GM12878 (cell line): Measurements from ENCODE around the gene CAMTA1. TPM values are rescaled to one million over a fixed set of nuclear protein-coding genes. Genes with fewer than 3 reads are reported as not detected.

Source experiments
- ATAC-seq: fragments of 200-7000 bp; cut with Tn5 transposase; 3 replicates; pipeline ENCODE4 v1.9.1; 2020; ENCODE audit warnings: mild to moderate bottlenecking, moderate library complexity
- BruUV-seq: library from RNA; stranded (reverse); fragments of 400-500 nt; replicated peaks from 2 replicates; lab custom pipeline; 2021; lab: Mats Ljungman, UMichigan
- CTCF ChIA-PET: fragments of 300-600 bp; sonication (Branson Sonifier 250); formaldehyde crosslinking; extraction: SDS; loops from one replicate; lab custom pipeline; 2021; ENCODE audit warnings: inconsistent platforms; lab: Yijun Ruan, JAX
- POLR2A ChIA-PET: fragments of 350-600 bp; formaldehyde crosslinking; extraction: SDS; loops from one replicate; lab custom pipeline; 2021; ENCODE audit warnings: inconsistent platforms; lab: Charles Lee
- RAD21 ChIA-PET: fragments of 300-600 bp; sonication (Branson Sonifier 250); formaldehyde crosslinking; loops from one replicate; lab custom pipeline; 2023; ENCODE audit warnings: antibody characterized with exemption; ENCODE audit not compliant: unreplicated experiment; lab: Charles Lee
- SMC1A ChIA-PET: fragments of 300-600 bp; sonication (Branson Sonifier 250); formaldehyde crosslinking; loops from one replicate; lab custom pipeline; 2023; ENCODE audit not compliant: unreplicated experiment, uncharacterized antibody; lab: Charles Lee
- DNase-seq: peaks from one replicate; pipeline ENCODE4 v3.0.0-alpha.2; 2011; ENCODE audit warnings: low read depth, low spot score
- FAIRE-seq: peaks from 3 replicates; lab custom pipeline; 2011; peaks lifted over from hg19 to GRCh38; lab: Jason Lieb, UNC
- H2AFZ ChIP-seq: 2 replicates; pipeline ENCODE4 v1.6.0; 2011; ENCODE audit warnings: low read depth, low read length, control low read depth; ENCODE audit not compliant: control insufficient read depth
- H3K27ac ChIP-seq: 2 replicates; pipeline ENCODE4 v1.5.1; 2011; ENCODE audit warnings: control low read depth; ENCODE audit not compliant: control insufficient read depth, insufficient read depth
- H3K27me3 ChIP-seq, 2 experiments: replicated peaks in 1 of 2; 2 replicates each; pipeline versions ENCODE4 v1.6.0 to v1.6.1; 2011; ENCODE audit warnings: low read length in 1 of 2; ENCODE audit not compliant: control insufficient read depth in 2 of 2, insufficient read depth in 2 of 2
- H3K36me3 ChIP-seq, 2 experiments: 2 replicates each; pipeline ENCODE4 v1.5.1; 2011; ENCODE audit warnings: low read length in 1 of 2; ENCODE audit not compliant: control insufficient read depth in 2 of 2, insufficient read depth in 2 of 2
- H3K4me1 ChIP-seq: 2 replicates; pipeline ENCODE4 v1.6.1; 2011; ENCODE audit warnings: mild to moderate bottlenecking, low read length, moderate library complexity, mixed read lengths; ENCODE audit not compliant: control insufficient read depth, insufficient read depth
- H3K4me2 ChIP-seq: 2 replicates; pipeline ENCODE4 v1.6.0; 2011; ENCODE audit warnings: control low read depth; ENCODE audit not compliant: control insufficient read depth, insufficient read depth
- H3K4me3 ChIP-seq: fragments of 200-600 bp; sonication (generic); 2 replicates; pipeline ENCODE4 v1.5.1; 2016
- H3K79me2 ChIP-seq: 2 replicates; pipeline ENCODE4 v1.6.0; 2011; ENCODE audit warnings: low read length; ENCODE audit not compliant: control insufficient read depth, insufficient read depth
- H3K9ac ChIP-seq: 2 replicates; pipeline ENCODE4 v1.8.0; 2011; ENCODE audit warnings: low read length, control low read depth, mixed read lengths; ENCODE audit not compliant: control insufficient read depth, insufficient read depth
- H3K9me3 ChIP-seq: replicated peaks from 3 replicates; pipeline ENCODE4 v1.5.1; 2011; ENCODE audit warnings: mild to moderate bottlenecking, low read length; ENCODE audit not compliant: control insufficient read depth, insufficient read depth
- H4K20me1 ChIP-seq: 2 replicates; pipeline ENCODE4 v1.6.0; 2011; ENCODE audit not compliant: control insufficient read depth, insufficient read depth
- CBX3 ChIP-seq: fragments of 200-600 bp; sonication (generic); IDR thresholded peaks from 2 replicates; pipeline ENCODE4 v1.6.1; 2016; ENCODE audit warnings: low read depth, borderline replicate concordance
- EED ChIP-seq: sonication (generic); IDR thresholded peaks from 2 replicates; pipeline ENCODE4 v1.6.1; 2016; ENCODE audit warnings: antibody characterized with exemption, low read depth
- FOXK2 ChIP-seq: fragments of 450-650 bp; IDR thresholded peaks from 2 replicates; pipeline ENCODE4 v1.6.1; 2017; ENCODE audit warnings: mild to moderate bottlenecking, moderate library complexity
- LARP7 ChIP-seq: fragments of 450-650 bp; IDR thresholded peaks from 2 replicates; pipeline ENCODE4 v1.6.1; 2017; ENCODE audit warnings: mild to moderate bottlenecking
- MEF2A ChIP-seq: IDR thresholded peaks from 2 replicates; pipeline ENCODE4 v1.6.1; 2011; ENCODE audit warnings: low read depth, mild to moderate bottlenecking, low read length, moderate library complexity; ENCODE audit not compliant: insufficient read depth
- MYC ChIP-seq: IDR thresholded peaks from 2 replicates; pipeline ENCODE4 v1.6.1; 2011; ENCODE audit warnings: mild to moderate bottlenecking, low read length, moderate library complexity, inconsistent platforms; ENCODE audit not compliant: insufficient read depth, insufficient replicate concordance, insufficient read length, severe bottlenecking
- NFYA ChIP-seq: IDR thresholded peaks from 2 replicates; pipeline ENCODE4 v1.6.1; 2011; ENCODE audit warnings: low read depth, mild to moderate bottlenecking, low read length, improper control_type of control experiment, borderline replicate concordance
- RB1 ChIP-seq: fragments of 450-650 bp; formaldehyde crosslinking; IDR thresholded peaks from 2 replicates; pipeline ENCODE4 v1.6.1; 2017; ENCODE audit warnings: mild to moderate bottlenecking, borderline replicate concordance
- SIN3A ChIP-seq: IDR thresholded peaks from 2 replicates; pipeline ENCODE4 v1.6.1; 2012; ENCODE audit warnings: low read depth, low read length, improper control_type of control experiment
- SMAD5 ChIP-seq: IDR thresholded peaks from 2 replicates; pipeline ENCODE4 v1.6.1; 2016; ENCODE audit warnings: antibody characterized with exemption, low read depth
- SREBF1 ChIP-seq: IDR thresholded peaks from 2 replicates; pipeline ENCODE4 v1.6.1; 2012; ENCODE audit warnings: mild to moderate bottlenecking, low read length
- TARDBP ChIP-seq: IDR thresholded peaks from 2 replicates; pipeline ENCODE4 v1.6.1; 2016; ENCODE audit warnings: borderline replicate concordance
- ZNF592 ChIP-seq: fragments of 450-650 bp; IDR thresholded peaks from 2 replicates; pipeline ENCODE4 v1.6.1; 2017; ENCODE audit warnings: mild to moderate bottlenecking, moderate library complexity
- WGBS: methylation state at CpG from one replicate; pipeline ENCODE4 v1.1.6; 2016; ENCODE audit warnings: low lambda C conversion rate; ENCODE audit not compliant: insufficient replicate concordance, insufficient coverage; ENCODE audit errors: missing lambda C conversion rate; 5-methylcytosine and 5-hydroxymethylcytosine counted together
- in situ Hi-C: fragments of 300-500 bp; cut with MboI; formaldehyde crosslinking; loops from 9 replicates; pipeline ENCODE4 v1.14.3; 2018; ENCODE audit warnings: mixed read lengths
- intact Hi-C: fragments of 100-400 bp; cut with micrococcal nuclease; formaldehyde crosslinking; loops from one replicate; pipeline ENCODE4 v1.14.2; 2022; ENCODE audit not compliant: unreplicated experiment
- polyA plus RNA-seq, 11 experiments: library from polyadenylated mRNA; depleted of rRNA in 4 of 11; unstranded in 6 of 11; stranded (reverse) in 5 of 11; fragments of >200 nt; fragmentation: Nextera tagmentation in 4 of 11; fragmentation: Illumina TruSeq in 1 of 11; extraction: Ambion mirVana in 4 of 11; extraction: Trizol in 1 of 11; gene quantifications; 1 replicate in 1 of 11; 2 replicates in 10 of 11; pipeline versions ENCODE4 v1.2.1 to v1.2.3, GENCODE V29; 2011 to 2016; ENCODE audit warnings: inconsistent platforms in 2 of 11, missing spikeins in 2 of 11, low read depth in 1 of 11
- total RNA-seq, 4 experiments: library from RNA; depleted of rRNA in 3 of 4; stranded (reverse); fragments of >200 nt in 3 of 4; fragmentation: Illumina TruSeq in 1 of 4; extraction: Trizol in 1 of 4; gene quantifications; 2 replicates each; pipeline versions ENCODE4 v1.2.1 to v1.2.3, GENCODE V29; 2013 to 2021
- TF ChIP-seq, protein P1 (sequence below): IDR thresholded peaks from 2 replicates; pipeline ENCODE4 v1.6.1; 2011; ENCODE audit warnings: mild to moderate bottlenecking, low read depth, low read length, moderate library complexity; ENCODE audit not compliant: insufficient replicate concordance
- TF ChIP-seq, protein P2 (sequence below), 3 experiments: IDR thresholded peaks in 2 of 3; conservative IDR thresholded peaks in 1 of 3; 2 replicates each; pipeline ENCODE4 v1.5.1; 2011; ENCODE audit warnings: low read depth in 3 of 3, low read length in 3 of 3, mild to moderate bottlenecking in 3 of 3, control low read depth in 2 of 3, moderate library complexity in 2 of 3, inconsistent platforms in 1 of 3, mixed read lengths in 1 of 3; ENCODE audit not compliant: control insufficient read depth in 2 of 3, insufficient read depth in 1 of 3; ENCODE audit errors: extremely low read depth in 1 of 3
- TF ChIP-seq, protein P3 (sequence below): IDR thresholded peaks from 2 replicates; pipeline ENCODE4 v1.6.1; 2012; ENCODE audit warnings: low read depth, low read length, improper control_type of control experiment

CAMTA1 gene
- total and polyA plus RNA-seq, 10 of the 15 experiments (the other 5 are each of a cell fraction or from before 2014, with no cell fraction given): 37.7 to 148 (median 76.4) TPM

DNA sequence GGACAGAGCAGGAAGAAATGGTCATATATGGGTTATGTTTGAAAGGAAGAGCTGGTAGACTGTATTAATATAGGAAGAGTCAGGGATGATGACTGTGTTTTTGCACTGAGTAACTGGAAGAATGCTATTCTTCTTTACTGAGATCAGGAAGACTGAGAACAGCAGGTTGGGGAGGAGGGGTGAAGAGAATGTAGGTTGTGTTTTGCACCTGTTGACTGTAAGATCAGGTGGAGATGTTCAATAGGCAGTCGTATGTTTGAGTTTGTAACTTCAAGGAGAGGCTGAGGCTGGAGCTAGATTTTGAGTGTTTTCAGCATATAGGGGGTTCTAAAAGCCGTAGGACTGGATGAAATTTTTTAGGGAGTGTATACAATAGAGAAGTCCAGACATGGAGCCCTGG, 97.2 kb downstream of the CAMTA1 start:
- SMC1A ChIA-PET: interaction anchor here (0.8 to 1.4 kb wide), 2 partner anchors 64 to 80 kb away, joined by 3 read pairs; no protein-coding TSS in a partner anchor
- no peaks in the 10 kb centered on the region for H3K27me3 ChIP-seq
- in situ Hi-C loops (no loop called here), intact Hi-C loops (no loop called here)
- 94% methylated on average over 2 of the region's 2 CpGs for WGBS
- BruUV-seq: no TSS peak
- CTCF ChIA-PET: interaction anchor here (0.7 to 1.8 kb wide), 2 partner anchors 13 to 33 kb away, joined by 4 to 5 read pairs; no protein-coding TSS in a partner anchor
- no peak overlapping the region for H3K27ac ChIP-seq
- DNase-seq (no peak), FAIRE-seq (no peak), ATAC-seq (no peak)
- no peak overlapping the region for H3K4me3 ChIP-seq
- no peaks in the 10 kb centered on the region for H3K9me3 ChIP-seq
- RAD21 ChIA-PET: no interaction called here
- no peaks in the 10 kb centered on the region for H4K20me1 ChIP-seq
- H3K4me1 ChIP-seq: no peaks in the 10 kb centered on the region
- POLR2A ChIA-PET: no interaction called here
- peaks cover 0 to under 1% of the 10 kb centered on the region in 2 experiments; a peak in 3 of 4 replicates for H3K36me3 ChIP-seq
- H3K79me2 ChIP-seq: no peaks in the 10 kb centered on the region
- H3K9ac ChIP-seq: no peak overlapping the region
- H3K4me2 ChIP-seq: no peak overlapping the region
- H2AFZ ChIP-seq: no peak overlapping the region
- TF ChIP-seq SMAD5: no peak
- TF ChIP-seq, protein P1, sequence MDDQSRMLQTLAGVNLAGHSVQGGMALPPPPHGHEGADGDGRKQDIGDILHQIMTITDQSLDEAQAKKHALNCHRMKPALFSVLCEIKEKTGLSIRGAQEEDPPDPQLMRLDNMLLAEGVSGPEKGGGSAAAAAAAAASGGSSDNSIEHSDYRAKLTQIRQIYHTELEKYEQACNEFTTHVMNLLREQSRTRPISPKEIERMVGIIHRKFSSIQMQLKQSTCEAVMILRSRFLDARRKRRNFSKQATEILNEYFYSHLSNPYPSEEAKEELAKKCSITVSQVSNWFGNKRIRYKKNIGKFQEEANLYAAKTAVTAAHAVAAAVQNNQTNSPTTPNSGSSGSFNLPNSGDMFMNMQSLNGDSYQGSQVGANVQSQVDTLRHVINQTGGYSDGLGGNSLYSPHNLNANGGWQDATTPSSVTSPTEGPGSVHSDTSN: no peak
- TF ChIP-seq, protein P2, sequence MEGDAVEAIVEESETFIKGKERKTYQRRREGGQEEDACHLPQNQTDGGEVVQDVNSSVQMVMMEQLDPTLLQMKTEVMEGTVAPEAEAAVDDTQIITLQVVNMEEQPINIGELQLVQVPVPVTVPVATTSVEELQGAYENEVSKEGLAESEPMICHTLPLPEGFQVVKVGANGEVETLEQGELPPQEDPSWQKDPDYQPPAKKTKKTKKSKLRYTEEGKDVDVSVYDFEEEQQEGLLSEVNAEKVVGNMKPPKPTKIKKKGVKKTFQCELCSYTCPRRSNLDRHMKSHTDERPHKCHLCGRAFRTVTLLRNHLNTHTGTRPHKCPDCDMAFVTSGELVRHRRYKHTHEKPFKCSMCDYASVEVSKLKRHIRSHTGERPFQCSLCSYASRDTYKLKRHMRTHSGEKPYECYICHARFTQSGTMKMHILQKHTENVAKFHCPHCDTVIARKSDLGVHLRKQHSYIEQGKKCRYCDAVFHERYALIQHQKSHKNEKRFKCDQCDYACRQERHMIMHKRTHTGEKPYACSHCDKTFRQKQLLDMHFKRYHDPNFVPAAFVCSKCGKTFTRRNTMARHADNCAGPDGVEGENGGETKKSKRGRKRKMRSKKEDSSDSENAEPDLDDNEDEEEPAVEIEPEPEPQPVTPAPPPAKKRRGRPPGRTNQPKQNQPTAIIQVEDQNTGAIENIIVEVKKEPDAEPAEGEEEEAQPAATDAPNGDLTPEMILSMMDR (IDR thresholded peaks at IDR 0.05 in 2 of 3, conservative IDR thresholded peaks at IDR 0.05 in 1 of 3; ENCODE audit: control insufficient read depth in 2 of 3, extremely low read depth in 1 of 3, insufficient read depth in 1 of 3, low read depth in 3 of 3, low read length in 3 of 3): no peak
- TF ChIP-seq TARDBP: no peak
- TF ChIP-seq LARP7: no peak
- TF ChIP-seq ZNF592: no peak
- no peak for TF ChIP-seq NFYA
- TF ChIP-seq SIN3A: no peak
- TF ChIP-seq FOXK2: no peak
- TF ChIP-seq MEF2A: no peak
- TF ChIP-seq, protein P3, sequence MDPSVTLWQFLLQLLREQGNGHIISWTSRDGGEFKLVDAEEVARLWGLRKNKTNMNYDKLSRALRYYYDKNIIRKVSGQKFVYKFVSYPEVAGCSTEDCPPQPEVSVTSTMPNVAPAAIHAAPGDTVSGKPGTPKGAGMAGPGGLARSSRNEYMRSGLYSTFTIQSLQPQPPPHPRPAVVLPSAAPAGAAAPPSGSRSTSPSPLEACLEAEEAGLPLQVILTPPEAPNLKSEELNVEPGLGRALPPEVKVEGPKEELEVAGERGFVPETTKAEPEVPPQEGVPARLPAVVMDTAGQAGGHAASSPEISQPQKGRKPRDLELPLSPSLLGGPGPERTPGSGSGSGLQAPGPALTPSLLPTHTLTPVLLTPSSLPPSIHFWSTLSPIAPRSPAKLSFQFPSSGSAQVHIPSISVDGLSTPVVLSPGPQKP: no peak
- TF ChIP-seq RB1: no peak
- TF ChIP-seq EED: no peak
- no peak for TF ChIP-seq SREBF1
- no peak for TF ChIP-seq CBX3
- TF ChIP-seq MYC: no peak
